ENCODE results near the gene LHX6.

The LHX6 gene

DNA sequence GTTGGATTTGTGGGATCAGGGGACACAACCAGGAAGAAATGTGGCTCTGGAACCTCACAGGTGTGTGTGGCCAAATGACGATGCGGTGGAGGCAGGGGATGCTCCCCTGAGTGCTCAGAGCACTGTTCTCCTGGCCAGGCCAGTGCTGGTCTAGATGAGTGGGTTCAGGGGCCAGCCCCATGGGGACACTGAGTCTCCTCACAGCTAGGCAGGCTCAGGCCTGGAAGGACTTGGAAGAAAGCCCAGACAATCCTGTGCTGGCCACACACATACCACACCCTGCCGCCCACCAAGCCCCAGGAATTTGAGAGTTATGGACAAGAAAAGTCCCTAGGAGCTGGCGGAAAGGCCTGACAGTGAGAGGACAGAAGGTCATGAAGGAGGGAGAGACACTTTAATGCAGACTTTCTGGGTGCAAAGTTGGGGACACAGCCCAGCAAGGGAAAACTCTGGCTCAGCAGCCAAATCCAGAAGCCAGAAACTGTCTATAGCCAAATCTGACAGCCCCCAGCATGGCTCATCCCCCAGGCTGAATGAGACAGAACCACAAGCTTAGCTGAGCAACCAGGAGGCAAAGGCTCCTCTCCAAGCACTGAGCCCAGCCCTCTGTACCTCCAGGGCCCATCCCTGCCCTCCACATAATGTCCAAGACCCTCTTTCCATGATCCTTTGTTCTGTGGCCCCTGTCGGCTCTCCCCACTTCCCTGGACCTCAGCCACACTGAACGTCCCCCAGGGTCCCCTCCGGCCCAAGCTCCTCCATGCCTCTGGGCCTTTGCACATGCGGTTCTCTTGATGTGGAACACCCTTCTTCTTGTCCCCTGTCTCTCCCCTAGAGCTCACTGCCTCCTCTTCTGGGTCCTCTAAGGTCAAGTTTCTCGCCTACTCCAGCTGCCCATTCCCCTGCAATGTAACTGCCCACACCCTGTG lies 22.4 kb downstream of the LHX6 start:
- TF ChIP-seq ZFX (IDR thresholded peaks at IDR 0.05; ENCODE audit: borderline replicate concordance) = no peak
- H3K27ac ChIP-seq = no peak overlapping the region

DNA sequence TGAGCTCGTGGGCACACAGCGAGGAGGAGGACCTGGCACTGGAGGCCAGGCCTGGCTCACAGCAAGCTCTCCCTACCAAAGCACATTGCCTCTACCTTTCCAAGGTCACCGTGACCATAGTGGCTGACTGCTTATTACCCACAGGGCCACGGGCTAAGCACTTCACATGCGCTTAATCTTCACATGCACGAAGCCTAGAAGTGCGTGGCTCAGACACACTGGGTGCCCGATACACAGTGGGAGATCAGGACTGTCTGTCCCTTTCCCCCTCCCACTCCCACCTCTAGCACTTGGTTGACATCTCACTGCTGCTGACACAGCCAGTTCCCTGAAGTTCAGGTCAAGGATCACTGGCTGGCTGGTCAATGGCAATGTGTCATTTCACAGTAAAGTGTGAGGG lies 23.6 kb downstream of the LHX6 start:
- TF ChIP-seq, protein P1, sequence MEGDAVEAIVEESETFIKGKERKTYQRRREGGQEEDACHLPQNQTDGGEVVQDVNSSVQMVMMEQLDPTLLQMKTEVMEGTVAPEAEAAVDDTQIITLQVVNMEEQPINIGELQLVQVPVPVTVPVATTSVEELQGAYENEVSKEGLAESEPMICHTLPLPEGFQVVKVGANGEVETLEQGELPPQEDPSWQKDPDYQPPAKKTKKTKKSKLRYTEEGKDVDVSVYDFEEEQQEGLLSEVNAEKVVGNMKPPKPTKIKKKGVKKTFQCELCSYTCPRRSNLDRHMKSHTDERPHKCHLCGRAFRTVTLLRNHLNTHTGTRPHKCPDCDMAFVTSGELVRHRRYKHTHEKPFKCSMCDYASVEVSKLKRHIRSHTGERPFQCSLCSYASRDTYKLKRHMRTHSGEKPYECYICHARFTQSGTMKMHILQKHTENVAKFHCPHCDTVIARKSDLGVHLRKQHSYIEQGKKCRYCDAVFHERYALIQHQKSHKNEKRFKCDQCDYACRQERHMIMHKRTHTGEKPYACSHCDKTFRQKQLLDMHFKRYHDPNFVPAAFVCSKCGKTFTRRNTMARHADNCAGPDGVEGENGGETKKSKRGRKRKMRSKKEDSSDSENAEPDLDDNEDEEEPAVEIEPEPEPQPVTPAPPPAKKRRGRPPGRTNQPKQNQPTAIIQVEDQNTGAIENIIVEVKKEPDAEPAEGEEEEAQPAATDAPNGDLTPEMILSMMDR (IDR thresholded peaks at IDR 0.05) = no peak
- TF ChIP-seq ZFX (IDR thresholded peaks at IDR 0.05; ENCODE audit: borderline replicate concordance) = no peak

DNA sequence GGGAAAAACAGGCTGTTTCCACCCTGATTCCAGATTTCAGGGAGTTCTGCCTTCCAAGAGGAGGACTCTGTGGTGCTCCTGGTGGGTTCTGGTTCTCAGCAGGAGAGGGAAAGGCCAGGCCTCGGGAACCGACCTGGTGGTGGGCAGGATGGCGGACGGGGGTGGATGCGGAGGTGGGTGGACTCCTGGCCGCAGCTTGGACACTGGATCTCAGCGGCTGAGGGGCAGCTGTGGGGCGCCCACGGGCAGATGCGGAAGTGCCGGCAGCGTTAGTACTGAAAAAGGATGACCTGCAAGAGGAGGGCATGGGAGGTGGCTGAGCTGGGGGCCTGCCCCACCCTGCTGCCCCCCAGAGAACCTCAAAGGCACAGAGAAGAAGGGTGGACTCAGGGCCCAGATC lies 24.3 kb downstream of the LHX6 start:
- no peak for TF ChIP-seq ZFX (IDR thresholded peaks at IDR 0.05; ENCODE audit: borderline replicate concordance)
- TF ChIP-seq, protein P1 (IDR thresholded peaks at IDR 0.05) = no peak
- no peak overlapping the region for H3K27ac ChIP-seq

More for the DNA sequence above, 23.6 kb downstream of the LHX6 start:
- H3K27ac ChIP-seq = no peak overlapping the region

DNA sequence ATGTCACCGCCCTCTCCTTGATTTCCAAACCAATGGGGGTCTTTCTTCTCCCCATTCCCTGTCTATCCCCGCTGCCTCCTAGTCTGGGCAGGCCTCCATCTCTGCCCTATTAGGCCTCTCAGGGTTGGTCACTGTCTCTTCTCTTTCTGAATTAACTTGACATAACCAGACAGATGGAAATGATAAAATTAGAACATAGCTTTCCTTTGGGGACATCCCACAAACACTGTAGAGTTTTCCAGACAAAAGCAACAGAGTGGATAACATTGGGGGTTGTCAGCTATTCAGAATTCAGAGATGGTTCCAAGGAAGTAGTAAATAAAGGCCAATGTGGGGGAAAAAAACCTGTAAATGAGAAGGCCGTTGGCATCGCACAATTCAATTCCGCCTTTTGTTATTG lies 24.7 kb downstream of the LHX6 start:
- TF ChIP-seq, protein P1 (IDR thresholded peaks at IDR 0.05) = no peak
- TF ChIP-seq ZFX (IDR thresholded peaks at IDR 0.05; ENCODE audit: borderline replicate concordance) = no peak
- H3K27ac ChIP-seq = no peak overlapping the region

DNA sequence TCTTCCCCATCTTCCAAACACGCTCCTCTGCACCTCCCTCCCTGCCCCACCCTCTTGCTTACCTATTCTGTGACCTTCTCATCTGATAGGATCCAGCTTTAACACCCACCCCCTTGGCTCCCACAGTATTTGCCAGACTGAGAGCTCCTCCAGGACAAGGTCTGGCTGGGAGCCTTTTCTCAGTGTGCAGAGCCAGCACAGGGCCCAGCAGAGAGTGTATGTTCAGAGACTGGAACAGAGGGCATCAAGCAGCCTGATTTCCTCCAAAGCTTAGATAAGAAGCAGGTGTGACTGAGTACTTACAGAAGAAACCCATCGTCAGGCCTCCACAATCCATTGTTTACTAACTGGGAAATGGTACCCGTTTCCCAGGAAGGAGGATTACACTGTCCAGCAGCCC lies 26.6 kb downstream of the LHX6 start:
- H3K27ac ChIP-seq = no peak overlapping the region
- no peak for TF ChIP-seq ZFX (IDR thresholded peaks at IDR 0.05; ENCODE audit: borderline replicate concordance)
- TF ChIP-seq, protein P1 (IDR thresholded peaks at IDR 0.05) = no peak

DNA sequence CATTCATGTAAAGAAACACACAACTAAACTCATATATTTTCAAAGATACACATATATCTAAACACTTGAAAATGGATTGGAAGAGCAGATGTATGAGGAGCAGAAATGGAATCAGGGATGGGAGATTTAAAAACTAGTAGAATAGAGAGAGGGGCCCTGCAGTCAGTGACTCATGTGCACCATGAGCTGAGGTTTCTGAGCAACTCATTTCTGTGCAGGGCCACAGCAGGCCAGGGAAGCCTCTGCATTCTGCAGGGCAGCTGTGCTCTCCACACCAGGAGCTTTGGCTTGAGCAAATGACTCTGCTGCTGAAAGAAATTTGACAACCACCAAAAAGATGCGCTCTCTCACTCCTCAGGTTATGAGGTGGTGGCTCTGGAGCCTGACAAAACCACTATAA lies 27.1 kb downstream of the LHX6 start:
- H3K27ac ChIP-seq = no peak overlapping the region
- no peak for TF ChIP-seq ZFX (IDR thresholded peaks at IDR 0.05; ENCODE audit: borderline replicate concordance)
- TF ChIP-seq, protein P1 (IDR thresholded peaks at IDR 0.05) = no peak

DNA sequence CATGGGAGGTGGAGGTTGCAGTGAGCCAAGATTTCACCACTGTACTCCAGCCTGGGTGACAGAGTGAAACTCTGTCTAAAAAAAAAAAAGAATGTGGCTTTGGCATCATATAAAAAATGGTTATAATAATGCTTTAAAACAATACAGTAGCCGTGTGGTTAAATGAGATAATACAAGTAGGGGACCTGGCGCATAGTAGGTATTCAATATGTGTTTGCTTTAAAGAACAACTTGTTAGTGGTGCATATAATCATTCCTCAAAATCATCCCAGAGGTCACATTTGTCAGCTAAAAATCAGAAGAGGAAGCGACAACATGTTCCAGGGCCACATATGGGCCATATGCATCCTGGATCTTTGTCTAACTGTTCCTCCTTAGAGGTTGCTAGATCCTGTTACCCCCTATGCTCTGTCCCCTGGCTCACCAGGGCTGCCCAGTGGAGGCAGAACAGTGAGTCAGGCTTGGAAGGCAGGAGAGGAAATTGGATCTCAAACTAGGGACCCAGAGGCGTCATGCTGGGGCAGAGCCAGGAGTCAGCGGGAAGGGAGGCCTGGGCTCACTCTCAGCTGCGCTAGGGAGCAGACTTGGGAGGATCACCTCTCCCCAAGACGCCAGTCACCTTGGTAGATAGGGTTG lies 27.7 kb downstream of the LHX6 start:
- no peak overlapping the region for H3K27ac ChIP-seq
- no peak for TF ChIP-seq ZFX (IDR thresholded peaks at IDR 0.05; ENCODE audit: borderline replicate concordance)
- TF ChIP-seq, protein P1 (IDR thresholded peaks at IDR 0.05) = no peak

Measured in 22Rv1 (cell line).